Kidney tubule cell (primary cell): Measurements from ENCODE around the gene MECP2.
"Not testable (repeated sequence)": the region's sequence is repeated elsewhere in the genome, so short reads cannot be mapped to it uniquely, and the experiment has no call there.

ENCODE experiments used
- DNase-seq: peaks from one replicate; pipeline ENCODE4 v3.0.0-alpha.2; 2018; ENCODE audit warnings: low spot score

MECP2 gene

DNA sequence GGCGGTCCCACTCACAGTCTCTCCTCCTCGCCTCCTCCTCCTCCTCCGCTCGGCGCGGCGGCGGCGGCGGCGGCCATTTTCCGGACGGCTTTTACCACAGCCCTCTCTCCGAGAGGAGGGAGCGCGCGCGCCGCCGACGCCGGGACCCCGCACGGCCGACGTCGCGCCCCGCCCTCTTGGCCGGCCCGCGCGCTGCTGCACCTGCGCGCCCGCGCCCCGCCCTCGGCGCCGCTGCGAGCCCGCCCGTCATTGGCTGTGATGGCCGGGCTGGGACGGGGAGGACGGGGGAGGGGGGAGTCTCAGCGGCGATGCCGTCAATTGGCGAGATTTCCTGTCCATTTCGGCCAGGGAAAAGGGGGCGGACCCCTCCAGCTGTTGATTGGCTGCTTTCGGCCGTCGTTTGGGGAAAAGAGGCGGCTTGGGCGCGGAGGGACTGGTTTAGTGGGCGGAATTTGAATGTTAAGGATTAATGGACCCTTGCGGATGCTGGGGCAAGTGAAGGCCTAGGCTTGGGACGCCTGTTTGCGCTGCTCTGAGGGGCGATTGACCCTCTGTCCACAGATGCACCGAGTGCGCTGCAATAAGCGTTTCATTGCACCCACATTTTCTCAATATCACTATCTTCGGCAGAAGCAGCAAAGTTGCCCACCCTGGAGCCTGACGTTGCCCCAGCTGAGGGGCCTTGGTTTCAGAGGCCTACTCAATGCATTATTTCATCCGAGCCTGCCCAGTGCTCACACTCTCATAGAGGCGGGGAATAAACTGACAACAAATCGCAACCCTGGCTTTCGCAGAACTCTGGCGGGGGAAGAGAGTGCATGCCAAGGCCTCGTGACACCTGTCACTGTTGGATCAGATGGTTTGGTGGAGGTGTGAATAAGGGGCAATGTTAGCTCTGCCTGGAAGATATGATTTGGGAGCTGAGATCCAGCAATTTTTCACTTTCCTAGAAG is at the start of gene MECP2:
TSS of gene MECP2 (minus strand) at position 129 of the 953 bp plus-strand sequence.
- peak; percentile 90 for DNase-seq

DNA sequence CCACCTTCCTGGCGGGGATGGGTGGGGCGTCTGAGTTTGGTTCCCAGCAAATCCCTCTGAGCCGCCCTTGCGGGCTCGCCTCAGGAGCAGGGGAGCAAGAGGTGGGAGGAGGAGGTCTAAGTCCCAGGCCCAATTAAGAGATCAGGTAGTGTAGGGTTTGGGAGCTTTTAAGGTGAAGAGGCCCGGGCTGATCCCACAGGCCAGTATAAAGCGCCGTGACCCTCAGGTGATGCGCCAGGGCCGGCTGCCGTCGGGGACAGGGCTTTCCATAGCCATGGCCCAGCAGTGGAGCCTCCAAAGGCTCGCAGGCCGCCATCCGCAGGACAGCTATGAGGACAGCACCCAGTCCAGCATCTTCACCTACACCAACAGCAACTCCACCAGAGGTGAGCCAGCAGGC is 46.5 kb upstream of the MECP2 start, which contains the start of gene OPN1LW:
TSS of gene OPN1LW (plus strand) at position 234 of the 400 bp plus-strand sequence. CDS start at position 275, 41 bp downstream.
- not testable (repeated sequence) for DNase-seq

DNA sequence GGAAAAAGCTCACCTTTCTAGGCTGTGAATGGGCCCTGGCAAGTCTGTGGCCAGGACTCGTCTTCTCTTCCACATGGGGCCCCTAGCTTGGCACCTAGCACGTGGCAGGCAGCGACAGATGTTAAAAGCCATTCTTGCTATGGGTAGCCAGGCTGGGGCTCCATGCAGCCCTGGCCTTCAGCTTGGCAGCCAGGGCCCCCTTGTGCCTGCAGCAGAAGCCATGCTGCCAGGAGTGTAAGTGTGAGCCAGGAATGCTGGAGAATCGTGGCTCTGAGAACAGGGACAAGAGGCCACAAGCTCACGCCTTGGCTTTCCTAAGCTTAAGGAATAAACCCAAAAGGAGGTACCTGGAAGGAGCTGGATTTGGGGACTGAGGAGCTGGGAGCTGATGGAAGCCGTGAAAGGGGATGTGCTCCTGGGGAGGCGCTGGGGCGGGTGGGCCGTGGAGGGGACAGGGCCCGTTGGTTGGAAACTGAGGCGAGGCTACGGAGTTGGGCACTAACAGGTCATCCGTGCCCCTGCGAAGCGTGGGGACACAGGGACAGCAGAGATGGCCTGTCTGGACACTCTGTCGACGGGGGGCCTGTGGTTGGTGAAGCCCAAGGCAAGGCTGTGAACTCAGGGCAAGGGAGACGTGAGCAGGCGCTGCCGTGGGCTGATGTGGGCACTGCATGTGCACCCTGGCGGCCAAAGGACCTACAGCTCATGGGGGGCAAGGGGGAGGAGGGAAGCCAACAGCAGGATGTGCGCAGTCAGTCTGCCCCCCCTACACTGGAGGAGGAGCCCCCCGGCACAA is 45.6 kb upstream of the MECP2 start:
- no peak for DNase-seq

DNA sequence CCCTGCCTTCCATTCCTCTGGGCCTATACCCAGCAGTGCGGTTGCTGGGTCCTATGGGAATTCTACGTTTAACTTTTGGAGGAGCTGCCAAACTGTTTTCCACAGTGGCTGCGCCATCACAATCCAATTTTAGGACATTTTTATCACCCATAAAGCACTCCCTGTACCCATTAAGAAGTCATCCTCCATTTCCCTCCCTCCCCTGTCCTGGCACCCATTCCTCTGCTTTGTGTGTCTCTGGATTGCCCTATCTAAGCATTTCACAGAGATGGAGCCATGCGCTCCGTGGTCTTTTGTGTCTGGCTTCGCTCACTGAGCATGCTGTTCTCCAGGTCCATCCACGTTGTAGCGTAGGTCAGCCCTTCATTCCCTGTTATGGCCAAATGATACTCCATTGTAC is 44.9 kb upstream of the MECP2 start:
- DNase-seq, result no peak

DNA sequence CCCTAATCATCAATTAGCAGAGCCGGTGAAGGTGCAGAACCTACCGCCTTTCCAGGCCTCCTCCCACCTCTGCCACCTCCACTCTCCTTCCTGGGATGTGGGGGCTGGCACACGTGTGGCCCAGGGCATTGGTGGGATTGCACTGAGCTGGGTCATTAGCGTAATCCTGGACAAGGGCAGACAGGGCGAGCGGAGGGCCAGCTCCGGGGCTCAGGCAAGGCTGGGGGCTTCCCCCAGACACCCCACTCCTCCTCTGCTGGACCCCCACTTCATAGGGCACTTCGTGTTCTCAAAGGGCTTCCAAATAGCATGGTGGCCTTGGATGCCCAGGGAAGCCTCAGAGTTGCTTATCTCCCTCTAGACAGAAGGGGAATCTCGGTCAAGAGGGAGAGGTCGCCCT is 43.2 kb upstream of the MECP2 start:
- DNase-seq, result no peak

DNA sequence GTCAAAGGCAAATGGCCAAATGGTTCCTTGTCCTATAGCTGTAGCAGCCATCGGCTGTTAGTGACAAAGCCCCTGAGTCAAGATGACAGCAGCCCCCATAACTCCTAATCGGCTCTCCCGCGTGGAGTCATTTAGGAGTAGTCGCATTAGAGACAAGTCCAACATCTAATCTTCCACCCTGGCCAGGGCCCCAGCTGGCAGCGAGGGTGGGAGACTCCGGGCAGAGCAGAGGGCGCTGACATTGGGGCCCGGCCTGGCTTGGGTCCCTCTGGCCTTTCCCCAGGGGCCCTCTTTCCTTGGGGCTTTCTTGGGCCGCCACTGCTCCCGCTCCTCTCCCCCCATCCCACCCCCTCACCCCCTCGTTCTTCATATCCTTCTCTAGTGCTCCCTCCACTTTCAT is 42.7 kb upstream of the MECP2 start:
- no peak for DNase-seq

DNA sequence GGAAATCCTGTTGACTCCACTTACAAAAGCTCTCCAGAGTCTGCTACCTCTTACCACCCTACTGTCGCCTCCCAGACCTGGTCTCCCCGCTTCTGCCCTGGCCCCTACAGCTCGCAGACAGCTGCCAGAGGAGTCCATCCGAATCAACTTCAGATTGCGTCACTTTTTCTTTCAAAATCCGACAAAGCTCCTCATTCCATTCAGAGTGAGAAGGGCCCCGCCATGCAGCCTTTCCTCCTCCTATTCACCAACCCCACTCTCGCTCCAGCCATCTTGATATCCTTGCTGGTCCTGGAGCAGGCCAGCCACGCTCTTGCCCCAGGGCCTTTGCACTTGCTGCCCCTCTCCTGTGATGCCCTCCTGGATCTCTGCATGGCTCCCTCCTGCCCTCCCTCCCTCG is 41.3 kb upstream of the MECP2 start:
- DNase-seq, result no peak

DNA sequence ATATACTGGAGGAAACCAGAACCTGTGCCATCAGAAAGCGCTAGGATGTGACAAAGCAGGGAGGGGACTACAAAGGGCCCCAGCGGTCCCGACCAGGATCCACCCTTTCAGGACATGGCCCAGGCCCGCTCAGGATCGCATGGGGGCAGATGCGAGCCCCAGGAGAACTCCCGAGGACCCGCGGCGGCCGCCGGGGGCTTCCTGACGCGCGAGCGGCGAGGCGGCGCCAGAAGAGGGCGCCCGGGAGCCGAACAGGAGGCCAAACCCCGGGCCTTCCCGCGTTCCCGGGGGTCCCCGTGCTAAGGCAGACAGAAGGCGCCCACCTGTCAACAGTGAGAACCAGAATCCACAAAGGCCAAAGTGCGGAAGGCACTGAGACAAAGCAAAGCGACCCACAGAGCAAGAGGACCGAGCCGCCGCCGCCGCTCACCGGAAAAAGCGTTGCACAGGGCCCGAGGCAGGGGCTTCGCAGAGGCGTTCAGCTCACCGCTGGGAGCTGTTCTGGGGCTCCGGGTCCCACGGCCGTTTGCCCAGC is 39.2 kb upstream of the MECP2 start:
- DNase-seq, result peak; percentile 41

DNA sequence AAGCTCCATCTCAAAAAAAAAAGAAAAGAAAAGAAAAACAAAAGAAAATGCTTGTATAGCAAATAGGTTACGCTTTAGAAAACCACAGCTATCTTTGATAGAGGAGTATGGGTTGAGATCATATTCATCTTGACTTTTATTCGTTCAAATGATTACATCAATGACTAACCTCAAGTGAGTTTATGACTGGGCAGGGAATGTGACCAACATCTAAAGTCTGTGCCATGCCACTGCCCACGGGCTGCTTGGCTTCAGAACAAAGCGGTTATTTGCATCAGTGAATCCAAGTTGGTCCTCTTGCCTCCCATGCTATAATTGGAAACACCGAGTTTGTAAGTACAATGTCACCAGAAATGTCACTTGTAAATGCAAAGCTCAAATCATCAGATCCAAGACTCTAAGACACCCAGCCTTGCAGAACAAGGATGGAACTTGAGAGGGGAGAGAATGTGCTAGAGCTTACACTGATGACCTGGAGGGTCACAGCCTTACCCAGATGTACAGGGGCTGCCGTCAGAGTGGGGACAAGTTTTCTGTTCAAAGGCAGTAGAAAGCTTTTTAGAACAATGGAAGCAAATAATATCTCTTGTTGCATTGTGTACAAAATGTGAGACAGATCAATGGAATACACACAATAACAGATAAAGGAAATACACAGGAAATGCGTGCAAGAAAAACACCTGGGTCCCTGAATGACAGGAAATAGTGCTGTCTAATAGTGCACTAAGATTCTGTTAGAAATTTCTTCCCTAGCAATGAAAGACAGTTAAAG is 38.1 kb upstream of the MECP2 start:
- DNase-seq, result peak; percentile 70

DNA sequence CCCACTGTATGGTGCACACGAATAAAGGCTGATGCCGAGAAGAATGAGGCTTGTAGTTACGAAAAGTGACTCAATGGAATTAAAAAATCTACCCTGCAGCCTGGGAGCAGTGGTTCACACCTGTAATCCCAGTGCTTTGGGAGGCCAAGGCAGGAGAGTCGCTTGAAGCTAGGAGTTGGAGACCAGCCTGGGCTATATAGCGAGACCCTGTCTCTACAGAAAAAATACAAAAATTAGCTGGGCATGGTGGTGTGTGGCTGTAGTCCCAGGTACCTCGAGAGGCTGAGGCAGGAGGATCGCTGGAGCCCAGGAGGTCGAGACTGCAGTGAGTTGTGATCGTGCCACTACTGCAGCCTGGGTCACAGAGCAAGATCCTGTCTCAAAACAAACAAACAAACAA is 34.8 kb upstream of the MECP2 start:
- DNase-seq, result no peak

DNA sequence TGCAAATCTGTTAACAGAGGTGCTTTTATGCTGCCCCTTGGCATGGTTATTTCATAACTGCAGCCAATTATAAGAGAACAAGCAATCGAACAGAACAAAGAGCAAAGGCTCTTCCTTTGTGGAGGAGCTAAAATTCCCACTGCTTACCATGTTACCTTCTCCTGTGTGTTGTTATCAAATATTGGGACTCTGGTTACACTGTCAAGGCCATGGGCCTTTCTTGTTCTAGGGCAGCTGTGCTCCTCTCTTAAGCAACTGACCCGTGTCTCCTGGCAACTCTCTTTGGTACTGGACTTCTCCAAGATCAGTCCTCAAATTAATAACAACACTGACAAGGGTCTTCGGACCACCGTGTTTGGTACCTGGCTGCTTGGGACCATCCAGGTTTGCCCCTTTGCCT is 34.4 kb upstream of the MECP2 start:
- no peak for DNase-seq

DNA sequence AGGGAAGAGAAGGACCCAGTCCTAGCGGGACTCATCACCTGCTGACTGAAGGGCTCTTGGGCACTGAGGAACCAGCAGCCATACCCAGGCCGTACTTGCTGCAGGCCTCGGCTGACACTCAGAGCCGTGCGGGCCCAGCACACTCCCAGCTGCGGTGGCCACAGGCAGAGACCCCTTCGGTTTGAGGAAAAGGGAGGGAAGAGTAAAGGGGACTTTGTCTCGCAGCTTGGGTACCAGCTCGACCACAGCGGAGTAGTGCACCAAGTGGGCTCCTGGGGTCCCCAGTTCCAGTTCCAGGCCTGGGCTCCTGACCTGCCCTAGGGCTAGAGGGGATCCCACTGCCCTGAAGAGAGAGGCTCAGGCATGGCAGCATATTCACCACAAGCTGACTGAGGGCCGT is 28.6 kb upstream of the MECP2 start:
- no peak for DNase-seq

DNA sequence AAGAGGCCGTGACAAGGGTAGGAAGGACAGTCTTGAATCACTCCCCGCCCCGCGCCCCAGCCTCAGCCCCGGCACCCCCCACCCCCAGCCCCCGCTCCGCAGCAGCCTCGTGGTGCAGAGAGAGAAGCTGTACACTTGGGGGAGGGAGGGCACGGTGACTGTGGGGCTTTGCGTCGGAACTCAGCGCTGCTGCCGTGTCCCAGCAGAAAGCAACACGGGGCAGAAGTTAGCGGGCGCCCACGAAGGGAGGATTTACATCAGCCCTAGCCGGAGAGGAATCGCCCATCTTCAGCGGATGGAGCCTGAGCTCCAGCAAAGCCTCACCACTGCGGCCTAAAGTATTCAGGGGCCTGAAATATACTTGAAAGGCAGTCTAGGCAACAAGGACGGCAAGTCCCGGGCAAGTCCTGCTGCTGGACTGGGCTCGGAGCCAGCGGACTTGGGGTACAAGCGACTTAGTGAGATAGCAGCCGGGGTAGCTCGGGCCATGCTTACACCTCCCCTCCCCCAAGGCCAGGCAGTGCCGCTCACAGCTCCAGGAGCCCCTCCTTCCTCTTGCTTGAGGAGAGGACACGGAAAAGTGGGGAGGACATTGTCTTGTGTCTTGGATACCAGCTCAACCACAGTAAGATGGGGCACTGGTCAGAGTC is 28.0 kb upstream of the MECP2 start:
- DNase-seq, result no peak

DNA sequence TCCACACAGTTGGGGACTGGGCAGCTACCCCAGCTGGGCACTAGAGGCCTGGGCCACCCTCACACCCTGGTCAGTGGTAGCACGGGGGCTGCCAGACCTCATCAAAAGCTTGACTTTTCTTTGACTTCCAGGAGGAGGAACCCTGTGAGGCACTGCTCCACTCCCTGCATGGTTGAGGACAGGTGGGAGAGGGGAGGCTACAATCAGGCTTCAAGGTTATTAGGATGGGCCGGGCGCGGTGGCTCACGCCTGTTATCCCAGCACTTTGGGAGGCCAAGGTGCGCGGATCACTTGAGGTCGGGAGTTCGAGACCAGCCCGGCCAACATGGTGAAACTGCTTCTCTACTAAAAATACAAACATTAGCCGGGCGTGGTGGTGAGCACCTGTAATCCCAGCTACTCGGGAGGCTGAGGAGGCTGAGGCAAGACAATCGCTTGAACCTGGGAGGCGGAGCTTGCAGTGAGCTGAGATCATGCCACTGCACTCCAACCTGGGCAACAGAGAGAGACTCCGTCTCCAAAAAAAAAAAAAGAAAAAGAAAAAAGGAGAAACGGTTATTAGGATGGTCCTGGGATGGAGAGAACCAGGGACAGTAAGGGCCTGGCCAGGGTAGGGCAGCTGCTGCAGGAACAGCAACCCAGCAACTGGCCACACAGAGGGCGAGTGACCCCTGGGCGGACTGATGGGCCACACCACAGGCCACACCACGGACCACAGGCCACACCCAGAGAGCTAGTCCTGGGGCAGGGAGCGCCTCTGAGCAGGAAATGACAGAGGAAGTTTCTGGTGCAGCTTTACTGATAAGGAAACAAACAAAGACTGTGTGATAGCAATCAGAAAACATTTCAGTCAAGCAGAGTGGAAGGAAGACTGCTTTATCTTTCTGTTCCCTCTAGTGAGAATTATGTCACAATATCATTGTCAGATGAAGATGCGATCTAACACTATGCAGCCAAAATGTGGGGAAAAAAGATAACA is 26.0 kb upstream of the MECP2 start:
- DNase-seq, result no peak

DNA sequence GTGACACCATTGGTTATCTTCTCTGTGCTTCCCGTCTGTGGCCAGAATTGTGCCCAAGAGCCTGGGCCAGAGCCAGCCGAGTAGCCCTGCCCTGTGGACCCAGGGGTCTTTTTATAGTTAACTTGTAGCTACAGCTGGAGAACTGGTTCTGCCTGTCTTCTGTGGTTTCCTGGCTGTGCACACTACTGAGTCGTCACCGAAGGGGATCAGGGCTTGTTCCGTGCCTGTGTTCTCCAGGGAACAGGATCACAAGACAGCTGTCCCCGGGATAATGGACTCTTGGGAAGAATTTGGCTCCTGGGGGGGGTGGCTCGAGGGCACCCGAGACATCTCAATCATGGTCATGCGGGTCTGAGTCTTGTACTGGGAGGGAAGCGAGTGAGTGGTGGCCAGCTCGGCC is 24.4 kb upstream of the MECP2 start:
- DNase-seq, result no peak

DNA sequence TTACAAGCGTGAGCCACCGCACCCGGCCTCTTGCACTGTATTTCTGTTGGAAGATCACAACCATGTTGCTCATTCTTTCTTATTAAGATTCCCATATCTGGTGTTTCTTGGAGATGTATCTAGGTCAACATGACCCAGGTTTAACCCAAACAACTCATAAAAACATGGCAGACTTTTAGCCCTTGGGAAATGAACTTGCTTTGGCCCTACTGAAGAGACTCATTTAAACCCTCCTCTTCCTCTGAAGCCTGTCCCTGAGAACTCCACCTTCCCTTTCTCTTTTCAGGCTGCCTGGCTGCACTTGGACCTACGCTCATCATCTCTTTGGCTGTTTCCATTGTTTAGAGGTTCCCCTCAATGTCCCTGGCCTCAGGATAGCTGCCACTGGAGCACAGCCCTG is 23.7 kb upstream of the MECP2 start:
- DNase-seq, result no peak

DNA sequence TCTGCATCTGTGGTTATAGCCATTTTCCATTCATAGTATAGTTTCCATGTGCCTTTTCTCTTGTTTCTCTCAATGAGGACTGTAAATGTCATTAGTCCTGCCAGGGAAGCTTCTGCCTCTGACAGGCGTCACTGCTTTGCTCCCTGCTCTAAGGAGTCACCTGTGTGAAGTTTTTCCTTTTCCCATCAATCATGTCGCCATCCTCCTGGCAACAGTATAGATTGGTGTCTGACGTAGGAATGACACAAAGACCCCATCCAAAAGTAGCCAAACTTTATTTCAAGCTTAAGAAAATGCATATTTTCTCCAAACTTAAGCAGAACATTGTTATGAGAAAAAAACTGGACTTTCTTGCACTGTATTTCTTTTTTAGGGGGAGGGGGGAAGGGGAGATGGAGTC is 23.1 kb upstream of the MECP2 start:
- no peak for DNase-seq

DNA sequence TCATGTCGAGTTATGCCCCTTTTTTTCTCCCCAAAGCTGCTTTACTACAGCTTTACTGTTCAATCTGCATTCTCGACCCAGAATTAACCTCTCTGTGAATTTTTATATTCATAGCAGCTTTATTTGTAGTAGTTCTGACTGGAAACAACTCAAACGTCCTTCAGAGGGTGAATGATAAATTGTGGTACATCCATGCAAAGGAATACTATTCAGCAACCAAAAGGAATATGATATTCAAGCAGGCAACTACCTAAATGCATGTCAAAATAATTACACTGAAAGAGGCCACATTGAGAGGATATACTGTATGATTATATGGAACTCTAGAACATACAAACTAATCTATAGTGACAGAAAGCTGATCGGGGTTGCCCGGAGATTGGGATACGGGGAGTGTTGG is 20.0 kb upstream of the MECP2 start:
- DNase-seq, result no peak

DNA sequence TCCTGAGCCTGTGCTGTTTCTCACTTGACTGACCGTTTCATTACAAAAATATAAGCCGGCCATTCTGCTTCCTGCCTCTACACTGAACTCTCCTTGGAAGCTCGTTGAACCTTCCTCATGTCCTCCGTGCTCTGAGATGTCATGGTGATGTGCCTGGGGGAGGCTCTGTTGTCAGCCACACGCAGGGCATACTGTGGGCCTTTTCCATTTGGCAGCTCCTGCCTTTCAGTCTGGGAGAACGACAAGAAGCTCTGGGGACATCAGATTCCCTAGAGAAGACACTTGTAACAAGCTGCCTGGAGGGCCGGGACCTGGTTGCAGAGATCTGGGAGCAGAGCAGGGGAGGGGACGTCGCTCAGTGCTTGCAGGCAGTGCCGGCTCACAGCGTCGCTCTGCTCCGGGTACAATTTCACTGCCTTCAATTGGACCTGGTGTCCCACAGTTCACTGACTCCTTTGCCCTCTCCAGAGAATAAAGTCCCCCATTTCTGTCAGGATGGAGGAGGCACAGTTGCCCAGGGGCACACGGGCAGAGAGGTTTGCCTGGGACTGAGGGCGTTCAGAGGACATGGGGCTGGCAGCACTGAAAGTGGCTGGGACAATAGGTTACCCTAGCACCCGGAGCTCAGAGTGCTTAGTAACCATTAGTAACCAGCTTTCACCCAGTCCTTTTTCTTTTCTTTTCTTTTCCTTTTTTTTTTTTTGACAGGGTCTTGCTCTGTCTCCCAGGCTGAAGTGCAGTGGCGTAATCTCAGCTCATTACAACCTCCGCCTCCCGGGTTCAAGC is 19.1 kb upstream of the MECP2 start:
- no peak for DNase-seq
